Measurements from ENCODE around the gene RPS6KC1.

- TF ChIP-seq EZH2 (IDR thresholded peaks at IDR 0.05) (no peak), FOXP2 (optimal IDR thresholded peaks at IDR 0.05; ENCODE audit: control extremely low read depth, extremely low read length, insufficient read depth) (no peak)
Observed at GRCh38 chr1:213273546-213273945, 222.5 kb downstream of the RPS6KC1 start.

Measured in SK-N-MC (cell line).